NCI-H748 (cell line): ENCODE results near the gene PAQR4.
A peak's percentile ranks its signal among the peaks of the same experiment; 100 is the strongest.

Experiments used
- DNase-seq: peaks from one replicate; lab custom pipeline; 2025; ENCODE audit not compliant: unreplicated experiment; lab: John Stamatoyannopoulos, UW

PAQR4 gene

DNA sequence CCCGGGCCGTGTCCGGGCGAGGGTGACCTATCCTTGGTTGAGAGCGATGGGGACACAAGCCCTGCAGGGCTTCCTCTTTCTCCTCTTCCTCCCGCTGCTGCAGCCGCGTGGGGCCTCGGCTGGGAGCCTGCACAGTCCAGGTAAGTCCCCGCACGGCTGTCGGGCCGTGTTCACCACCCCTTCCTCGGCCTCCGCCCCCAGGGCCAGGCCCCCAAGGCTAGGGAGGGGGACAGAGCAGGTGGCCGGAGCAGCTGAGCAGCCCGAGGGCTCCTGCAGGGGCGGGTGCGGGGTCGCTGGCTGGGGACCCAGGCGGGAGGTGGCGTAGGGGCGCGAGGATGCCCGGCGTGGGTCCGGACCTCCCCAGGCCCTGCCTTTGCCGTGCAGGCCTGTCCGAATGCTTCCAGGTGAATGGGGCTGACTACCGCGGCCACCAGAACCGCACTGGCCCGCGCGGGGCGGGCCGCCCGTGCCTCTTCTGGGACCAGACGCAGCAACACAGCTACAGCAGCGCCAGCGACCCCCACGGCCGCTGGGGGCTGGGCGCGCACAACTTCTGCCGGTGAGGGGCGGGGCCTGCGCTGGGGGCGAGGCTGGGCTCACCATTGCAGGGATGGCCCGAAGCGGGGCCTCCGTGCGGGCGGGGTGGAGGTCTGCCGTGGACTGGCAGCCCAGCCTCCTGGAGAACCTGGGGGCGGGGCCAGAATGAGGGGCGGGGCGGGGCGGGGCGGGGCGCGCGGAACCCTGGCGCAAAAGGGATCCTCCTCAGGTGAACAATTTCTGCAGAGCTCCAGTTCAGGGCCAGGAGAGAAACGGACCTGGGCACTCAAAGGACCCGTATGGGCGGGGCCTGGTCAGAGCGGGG lies 4.4 kb upstream of the PAQR4 start:
- peak; percentile 86 for DNase-seq

DNA sequence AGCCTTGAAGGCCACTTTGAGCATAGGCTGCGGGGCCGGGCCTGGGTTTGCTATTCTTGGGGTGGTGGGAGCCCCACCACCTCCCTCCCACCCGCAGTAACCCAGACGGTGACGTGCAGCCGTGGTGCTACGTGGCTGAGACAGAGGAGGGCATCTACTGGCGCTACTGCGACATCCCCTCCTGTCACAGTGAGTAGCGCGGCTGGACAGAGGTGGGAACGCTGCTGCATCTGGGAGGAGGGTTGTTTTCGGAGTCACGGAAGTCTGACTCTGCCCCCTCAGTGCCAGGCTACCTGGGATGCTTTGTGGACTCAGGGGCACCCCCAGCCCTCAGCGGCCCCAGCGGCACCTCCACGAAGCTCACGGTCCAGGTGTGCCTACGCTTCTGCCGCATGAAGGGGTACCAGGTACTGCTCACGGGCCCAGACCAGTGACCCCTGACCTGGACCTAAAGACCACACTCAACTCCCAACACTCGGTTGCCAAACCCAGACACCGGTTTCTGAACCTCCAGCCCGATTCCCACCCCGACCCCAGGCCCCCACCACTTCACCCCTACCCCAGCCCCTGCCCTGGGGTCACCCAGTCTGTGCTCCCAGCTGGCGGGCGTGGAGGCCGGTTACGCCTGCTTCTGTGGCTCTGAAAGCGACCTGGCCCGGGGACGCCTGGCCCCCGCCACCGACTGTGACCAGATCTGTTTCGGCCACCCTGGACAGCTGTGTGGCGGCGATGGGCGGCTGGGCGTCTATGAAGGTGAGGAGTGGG lies 2.9 kb upstream of the PAQR4 start:
- no peak for DNase-seq

DNA sequence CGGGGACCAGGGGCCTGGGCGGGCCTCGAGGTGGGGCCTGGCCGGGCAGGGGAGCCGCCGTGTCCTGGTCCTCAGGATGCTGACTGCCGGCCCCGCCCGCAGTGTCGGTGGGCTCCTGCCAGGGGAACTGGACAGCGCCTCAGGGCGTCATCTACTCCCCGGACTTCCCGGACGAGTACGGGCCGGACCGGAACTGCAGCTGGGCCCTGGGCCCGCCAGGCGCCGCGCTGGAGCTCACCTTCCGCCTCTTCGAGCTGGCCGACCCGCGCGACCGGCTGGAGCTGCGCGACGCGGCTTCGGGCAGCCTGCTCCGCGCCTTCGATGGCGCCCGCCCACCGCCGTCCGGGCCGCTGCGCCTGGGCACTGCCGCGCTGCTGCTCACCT lies 2.3 kb upstream of the PAQR4 start:
- DNase-seq, result peak; percentile 37

GRCh38 chr16:2967211-2967631 lies 1.9 kb upstream of the PAQR4 start:
- no peak for DNase-seq

GRCh38 chr16:2967721-2968161 lies 1.4 kb upstream of the PAQR4 start:
- DNase-seq, result no peak

DNA sequence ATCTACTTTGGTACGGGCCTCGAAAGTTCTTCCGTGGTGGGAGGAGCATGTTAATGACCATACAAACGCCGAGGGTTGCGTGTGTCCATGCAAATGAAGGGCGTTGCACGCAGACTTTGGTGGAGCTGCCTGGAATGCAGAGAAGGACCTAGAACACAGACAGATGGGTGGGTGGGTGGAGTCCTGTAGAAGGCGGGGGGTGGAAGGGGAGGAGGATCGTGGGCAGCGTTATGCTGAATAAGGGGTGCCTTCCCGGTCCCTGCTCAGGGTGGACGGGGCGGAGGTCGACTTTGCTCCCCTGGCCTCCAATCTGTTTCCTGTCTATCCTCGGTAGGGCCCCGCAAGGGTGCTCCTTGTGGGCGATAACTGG lies 795 bp upstream of the PAQR4 start:
- no peak for DNase-seq

DNA sequence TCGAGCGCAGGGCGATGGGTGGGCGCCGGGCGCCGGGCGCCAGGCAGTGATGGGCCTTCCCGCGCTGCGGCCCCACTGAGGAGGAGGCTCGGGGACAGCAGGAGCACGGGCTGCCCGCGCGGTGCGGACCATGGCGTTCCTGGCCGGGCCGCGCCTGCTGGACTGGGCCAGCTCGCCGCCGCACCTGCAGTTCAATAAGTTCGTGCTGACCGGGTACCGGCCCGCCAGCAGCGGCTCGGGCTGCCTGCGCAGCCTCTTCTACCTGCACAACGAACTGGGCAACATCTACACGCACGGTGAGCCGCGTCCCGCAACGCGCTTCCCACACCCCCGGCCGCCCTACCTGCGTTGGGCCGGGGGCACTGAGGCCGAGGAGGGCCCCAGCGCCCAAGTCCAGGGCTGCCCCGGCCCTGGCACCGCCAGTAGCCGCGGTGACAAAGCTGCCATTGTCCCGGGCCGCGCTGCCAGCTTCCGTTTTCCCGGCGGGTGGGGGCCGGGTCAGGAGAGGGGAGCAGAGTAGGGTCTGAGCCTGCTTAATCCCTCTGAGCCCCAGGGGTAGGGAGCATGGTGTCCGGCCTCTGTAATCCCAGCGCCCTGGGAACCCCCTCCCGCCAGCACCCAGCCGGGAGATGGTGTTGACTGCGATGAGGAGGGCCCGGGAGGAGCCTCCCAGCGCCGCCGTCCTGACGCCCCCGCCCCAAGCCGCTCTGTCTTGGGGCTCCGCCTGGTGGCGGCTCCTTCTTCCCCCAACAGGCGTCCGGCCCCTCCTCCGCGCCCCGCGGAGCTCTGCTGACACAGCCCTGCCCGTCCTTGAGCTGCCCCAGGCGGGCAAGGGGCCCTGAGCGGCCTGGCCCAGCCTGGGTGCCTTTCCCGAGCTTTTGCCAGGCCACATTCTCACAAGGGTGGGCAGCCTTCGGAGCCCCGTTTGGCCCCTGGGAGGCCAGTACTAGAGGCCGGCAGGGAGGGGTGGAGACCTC lies 685 bp downstream of the PAQR4 start:
- peak; percentile 74 for DNase-seq

DNA sequence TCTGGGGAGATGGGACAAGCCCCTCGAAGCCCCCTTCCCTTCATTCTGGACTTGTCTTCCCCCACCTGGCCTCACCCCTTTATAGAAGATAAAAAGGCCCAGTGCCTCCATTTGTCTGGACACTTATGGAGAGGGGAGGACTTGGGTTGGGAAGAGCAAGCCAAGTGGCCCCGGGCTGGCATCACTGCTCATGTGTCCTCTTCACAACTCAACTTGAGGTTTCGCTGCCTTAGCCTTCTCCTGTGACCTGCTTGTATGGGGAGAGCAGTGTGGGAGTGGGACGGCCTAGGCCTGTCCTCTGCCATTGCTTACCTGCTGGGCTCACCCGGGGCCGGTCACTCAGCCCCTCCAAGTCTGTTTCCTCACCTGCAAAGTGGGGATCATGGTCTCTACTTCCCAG lies 1.4 kb downstream of the PAQR4 start:
- DNase-seq, result no peak

- no peak for DNase-seq
Measured at GRCh38 chr16:2971134-2971984, 2.2 kb downstream of the PAQR4 start.

GRCh38 chr16:2971985-2972784 lies 3.0 kb downstream of the PAQR4 start:
- DNase-seq, result peak; percentile 5

GRCh38 chr16:2973093-2973492 lies 3.9 kb downstream of the PAQR4 start:
- no peak for DNase-seq

DNA sequence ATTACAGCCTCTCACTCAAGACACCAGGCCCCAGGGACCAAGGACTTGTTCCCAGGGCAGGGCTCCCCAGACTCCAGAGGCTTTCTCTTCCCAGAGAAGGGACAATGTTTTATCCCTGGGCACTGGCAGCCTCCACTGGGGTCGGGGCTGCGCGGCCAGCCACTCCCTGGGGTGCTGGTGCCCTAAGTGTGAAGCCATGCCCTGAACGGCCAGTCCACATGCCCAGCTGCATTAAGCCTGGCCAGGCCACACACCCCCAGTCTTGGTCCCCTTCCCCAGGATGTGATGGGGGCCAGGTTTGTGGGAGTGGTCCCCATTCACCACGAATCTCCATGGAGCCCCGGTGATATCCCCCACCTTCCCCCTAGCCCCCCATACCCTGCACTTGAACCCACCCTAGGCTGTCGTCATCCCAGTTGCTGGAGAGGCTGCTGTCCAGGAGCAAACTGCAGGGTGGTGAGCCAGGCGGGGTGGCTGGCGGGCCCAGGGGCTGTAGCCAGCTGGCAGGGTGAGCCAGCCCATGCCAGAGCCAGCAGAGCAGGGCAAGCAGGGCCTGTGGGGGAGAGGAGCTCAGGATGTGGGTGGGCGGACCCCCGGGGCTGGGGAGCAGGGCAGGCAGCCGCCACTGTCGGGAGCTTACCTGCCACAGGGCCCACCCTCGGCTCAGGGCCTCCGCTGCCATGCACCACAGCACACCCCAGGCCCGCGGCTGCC lies 4.6 kb downstream of the PAQR4 start:
- no peak for DNase-seq

DNA sequence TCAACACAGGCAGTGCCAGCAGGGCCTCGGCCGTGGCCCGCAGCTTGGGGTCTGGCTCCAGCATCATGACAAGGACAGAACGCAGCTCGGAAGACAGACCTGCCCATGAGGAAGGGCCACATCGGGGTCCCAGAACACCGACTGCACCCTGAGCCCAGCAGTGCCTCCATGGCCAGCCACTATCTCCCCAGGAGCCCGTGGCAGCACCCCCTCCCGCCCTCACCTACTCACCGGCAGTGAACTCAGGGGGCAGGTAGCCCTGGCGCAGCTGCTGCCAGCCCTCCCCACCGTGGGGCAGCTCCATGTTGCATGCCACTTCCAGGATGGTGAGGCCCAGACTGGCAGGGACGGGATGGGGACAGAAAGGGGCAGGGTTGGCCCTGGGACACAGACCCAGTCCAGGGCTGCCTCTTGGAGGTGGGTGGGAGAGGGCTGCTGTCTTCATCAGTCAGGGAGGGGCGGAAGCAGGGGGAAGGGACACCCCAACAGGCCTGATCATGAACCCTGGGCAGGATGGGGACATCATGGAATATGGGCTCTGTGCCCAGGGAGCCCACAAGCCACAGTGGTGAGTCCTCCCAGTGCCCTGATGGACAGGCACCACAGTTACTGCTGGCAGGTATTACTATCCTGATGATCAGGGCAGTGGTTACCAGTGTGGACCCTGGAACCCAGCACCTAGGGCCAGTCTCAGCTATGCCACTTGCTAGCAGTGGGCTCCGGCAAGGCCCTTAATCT lies 5.3 kb downstream of the PAQR4 start:
- no peak for DNase-seq

DNA sequence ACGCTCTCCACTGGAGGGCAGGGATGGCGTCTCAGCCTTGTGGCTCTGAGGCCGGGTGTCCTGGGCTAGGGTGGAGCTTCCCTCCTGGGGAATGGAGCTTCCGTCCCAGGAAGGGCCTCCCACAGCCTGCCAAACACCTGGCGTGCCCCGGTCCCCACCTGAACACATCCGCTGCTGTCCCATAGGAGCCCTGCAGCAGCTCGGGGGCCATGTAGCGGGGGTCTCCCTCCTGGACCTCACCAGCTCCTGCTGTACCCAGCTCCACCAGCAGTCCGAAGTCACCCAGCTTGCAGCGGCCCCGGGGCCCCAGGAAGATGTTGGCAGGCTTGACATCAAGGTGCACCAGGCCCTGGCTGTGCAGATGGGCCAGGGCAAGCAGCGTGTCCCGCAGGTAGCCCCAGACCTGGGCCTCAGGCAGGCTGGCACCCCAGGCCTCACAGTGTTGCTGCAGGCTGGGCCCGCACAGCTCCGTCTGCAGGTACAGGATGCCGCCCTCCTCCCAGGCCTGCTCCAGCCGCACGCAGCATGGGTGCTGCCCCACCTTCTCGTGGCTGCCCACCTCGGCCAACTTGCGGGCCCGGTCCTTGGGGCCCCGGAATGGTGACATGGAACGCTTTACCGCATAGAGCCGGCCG lies 6.1 kb downstream of the PAQR4 start:
- no peak for DNase-seq

GRCh38 chr16:2976201-2976600 lies 7.1 kb downstream of the PAQR4 start:
- DNase-seq, result no peak

DNA sequence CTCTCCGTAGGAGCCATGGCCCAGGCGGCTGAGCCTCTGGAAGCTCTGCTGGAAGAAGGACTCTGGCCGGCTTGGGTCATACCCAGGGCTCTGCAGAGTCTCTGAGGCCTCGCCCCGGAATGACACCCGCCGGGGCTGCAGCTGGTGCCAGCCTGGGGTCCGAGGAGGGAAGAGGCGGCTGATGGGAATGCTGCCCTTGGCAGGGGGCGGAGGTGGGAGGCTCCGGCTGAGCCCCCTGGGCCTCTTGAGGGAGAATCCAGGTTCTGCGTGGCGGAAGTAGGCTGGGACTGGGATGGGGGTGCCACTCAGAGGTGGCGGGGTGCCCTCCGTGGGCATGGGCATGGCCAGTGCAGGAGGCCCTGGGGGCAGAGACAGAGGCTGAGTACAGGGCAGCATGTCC lies 7.5 kb downstream of the PAQR4 start:
- no peak for DNase-seq

- DNase-seq, result no peak
Measured at GRCh38 chr16:2977440-2977839, 8.3 kb downstream of the PAQR4 start.
